Measurements from ENCODE around the gene ELL2. TPM values are rescaled to one million over a fixed set of nuclear protein-coding genes. Genes with fewer than 3 reads are reported as not detected.

Gene ELL2
- polyA plus RNA-seq (ENCODE audit: low read depth in 6 of 6): 10 to 100 TPM in 1 of 6 donors, 1 to 10 TPM in 5; 6.3 to 10.1 (median 8.3) TPM

DNA sequence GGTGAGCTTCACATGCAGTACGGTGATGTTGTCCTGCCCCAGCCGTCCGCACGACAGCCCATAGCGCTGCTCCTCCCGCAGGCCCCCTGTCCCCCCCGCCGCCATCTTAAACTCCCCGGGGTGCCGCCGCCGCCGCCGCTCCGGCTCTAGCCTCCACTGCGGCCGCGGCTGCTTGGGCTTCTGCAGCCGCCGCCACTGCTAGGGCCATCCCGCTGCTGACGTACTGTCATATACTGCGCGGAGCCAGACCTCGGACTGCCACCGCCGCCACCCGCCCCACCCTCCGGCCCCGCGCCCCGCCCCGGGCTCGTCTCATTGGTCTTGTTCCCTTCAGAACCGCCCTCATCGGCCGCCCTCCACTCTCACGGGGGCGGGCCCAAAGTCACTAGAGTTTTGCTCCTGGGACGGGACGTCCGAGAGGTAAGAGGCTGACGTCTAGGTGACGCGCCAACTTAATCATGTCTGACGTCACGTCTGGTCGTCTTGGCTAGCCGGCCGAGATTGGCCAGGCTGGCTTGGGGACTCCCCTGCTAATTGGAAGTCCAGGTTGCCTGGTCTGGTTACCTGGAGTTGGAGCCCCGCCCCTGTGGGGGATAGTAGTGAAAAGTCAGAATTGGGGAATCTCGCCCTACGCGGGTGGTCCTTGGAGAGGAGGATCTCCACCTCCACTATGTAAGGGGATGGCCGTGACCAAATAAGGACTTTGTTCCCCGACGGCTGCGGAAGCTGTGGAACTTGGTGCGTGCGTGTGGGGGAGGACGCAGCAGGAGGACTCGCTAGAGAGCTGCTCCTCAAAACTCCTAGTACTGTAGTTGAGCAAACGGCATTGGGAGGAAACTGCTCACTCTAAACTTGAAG lies at the start of gene ELL2:
TSS of gene ELL2 (minus strand) at position 235 of the 858 bp plus-strand sequence. CDS start at position 105, 130 bp downstream.
- ATAC-seq (ENCODE audit: low read depth in 2 of 2): peak; percentile 75

DNA sequence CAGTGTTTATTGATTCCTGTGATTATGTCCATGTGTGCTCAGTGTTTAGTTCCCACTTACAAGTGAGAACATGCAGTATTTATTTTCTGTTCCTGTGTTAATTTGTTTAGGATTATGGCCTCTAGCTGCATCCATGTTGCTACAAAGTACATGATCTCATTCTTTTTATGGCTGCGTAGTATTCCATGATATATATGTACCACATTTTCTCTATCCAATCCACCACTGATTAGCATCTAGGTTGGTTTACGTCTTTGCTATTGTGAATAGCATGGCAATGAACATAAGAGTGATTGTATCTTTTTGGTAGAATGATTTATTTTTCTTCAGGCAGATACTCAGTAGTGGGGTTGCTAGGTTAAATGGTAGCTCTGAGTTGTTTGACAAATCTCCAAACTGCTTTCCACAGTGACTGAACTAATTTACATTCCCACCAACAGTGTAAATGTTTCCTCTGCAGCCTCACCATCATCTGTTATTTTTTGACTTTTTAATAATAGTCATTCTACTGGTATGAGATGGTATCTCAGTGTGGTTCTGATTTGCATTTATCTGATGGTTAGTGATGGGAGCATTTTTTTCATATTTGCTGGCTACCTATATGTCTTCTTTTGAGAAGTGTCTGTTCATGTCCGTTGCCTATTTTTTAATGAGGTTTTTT lies 47.5 kb upstream of the ELL2 start:
- no peaks in the 10 kb centered on the region for H3K27me3 Mint-ChIP-seq
- H3K27ac Mint-ChIP-seq: no peak overlapping the region
- DNase-seq (no peak), ATAC-seq (ENCODE audit: low read depth in 2 of 2) (no peak)
- peaks cover 0 to 21% (median 8%) of the 10 kb centered on the region in 7 donors for H3K9me3 Mint-ChIP-seq
- peaks cover 0 to 5% of the 10 kb centered on the region in 2 donors for H3K36me3 Mint-ChIP-seq
- H3K4me1 Mint-ChIP-seq: no peaks in the 10 kb centered on the region
- H3K4me3 Mint-ChIP-seq: no peak overlapping the region

More for the DNA sequence above, at the start of gene ELL2:
- no peaks in the 10 kb centered on the region for H3K36me3 Mint-ChIP-seq
- H3K4me3 Mint-ChIP-seq: peak within 1 kb of the TSS; percentile 95 to 100 (median 99)
- peak; percentile 98 for DNase-seq
- peaks cover 34 to 38% (median 37%) of the 10 kb centered on the region in 3 donors for H3K4me1 Mint-ChIP-seq
- peaks cover 0 to 4% (median 0%) of the 10 kb centered on the region in 3 donors for H3K27me3 Mint-ChIP-seq
- H3K9me3 Mint-ChIP-seq: peaks cover 0 to 4% (median 0%) of the 10 kb centered on the region in 7 donors
- H3K27ac Mint-ChIP-seq: peak within 1 kb of the TSS; percentile 99 to 100 (median 99)

DNA sequence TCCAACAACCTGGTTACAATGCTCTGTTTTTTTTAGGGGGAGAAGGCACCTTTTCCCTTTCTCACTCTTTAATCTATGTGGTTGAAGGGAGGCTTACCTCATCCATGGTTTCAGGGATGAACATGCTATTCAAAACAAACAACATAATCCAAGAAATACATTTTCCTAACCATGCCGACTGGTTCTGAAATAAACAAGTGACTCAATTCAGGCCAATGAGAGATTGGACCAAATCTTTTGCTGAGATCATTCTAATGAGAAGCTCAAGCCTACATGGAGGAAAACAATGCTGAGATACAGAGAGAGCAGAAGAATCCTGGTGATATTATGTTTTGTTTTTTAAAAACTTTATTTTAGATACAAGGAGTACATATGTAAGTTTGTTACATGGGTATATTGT lies 46.8 kb upstream of the ELL2 start:
- peaks cover 0 to 10% of the 10 kb centered on the region in 2 donors for H3K36me3 Mint-ChIP-seq
- no peak for ATAC-seq (ENCODE audit: low read depth in 2 of 2)
- H3K4me1 Mint-ChIP-seq: no peaks in the 10 kb centered on the region
- H3K27me3 Mint-ChIP-seq: no peaks in the 10 kb centered on the region
- H3K27ac Mint-ChIP-seq: no peak overlapping the region
- DNase-seq: no peak
- H3K4me3 Mint-ChIP-seq: no peak overlapping the region
- peaks cover 0 to 21% (median 8%) of the 10 kb centered on the region in 7 donors for H3K9me3 Mint-ChIP-seq

DNA sequence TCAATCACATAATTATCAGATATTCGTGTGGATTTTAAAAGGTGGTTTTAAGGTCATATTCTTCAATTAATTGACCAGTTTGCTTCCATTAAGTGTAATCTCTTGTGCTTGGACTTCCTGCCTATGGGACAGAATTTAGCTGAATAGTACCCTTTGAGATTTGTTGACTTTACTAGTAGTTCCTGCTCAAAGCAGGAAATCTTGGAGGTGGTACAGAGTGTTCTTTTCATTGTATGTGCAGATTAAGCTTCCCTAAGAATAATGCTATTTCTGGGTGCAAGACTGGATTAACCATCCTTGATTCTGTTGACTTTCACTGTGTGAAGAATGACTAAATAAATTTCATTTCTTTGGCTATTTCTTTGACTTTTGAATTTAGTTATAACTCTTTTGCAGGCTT lies 45.4 kb upstream of the ELL2 start:
- H3K36me3 Mint-ChIP-seq: peaks cover 0 to 10% of the 10 kb centered on the region in 2 donors
- DNase-seq (no peak), ATAC-seq (ENCODE audit: low read depth in 2 of 2) (no peak)
- no peak overlapping the region for H3K4me3 Mint-ChIP-seq
- no peak overlapping the region for H3K27ac Mint-ChIP-seq
- no peaks in the 10 kb centered on the region for H3K27me3 Mint-ChIP-seq
- H3K9me3 Mint-ChIP-seq: peaks cover 0 to 21% (median 4%) of the 10 kb centered on the region in 7 donors
- H3K4me1 Mint-ChIP-seq: no peaks in the 10 kb centered on the region

DNA sequence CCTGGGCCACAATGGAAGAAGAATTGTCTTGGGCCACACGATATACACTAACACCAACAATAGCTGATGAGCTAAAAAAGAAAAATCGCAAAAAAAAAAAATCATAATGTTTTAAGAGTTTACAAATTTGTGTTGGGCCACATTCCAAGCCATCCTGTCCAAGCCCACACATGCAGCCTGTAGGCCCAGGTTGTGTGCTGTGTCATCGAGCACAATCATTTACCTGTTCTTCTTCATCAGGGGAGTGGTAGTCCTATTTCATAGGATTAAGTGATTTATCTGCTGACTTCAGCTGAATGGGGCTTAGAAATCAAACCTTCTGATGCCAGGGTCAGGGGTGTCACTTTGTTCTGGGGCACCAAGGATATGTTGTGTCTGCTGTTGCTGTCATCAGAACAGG lies 44.6 kb upstream of the ELL2 start:
- H3K27me3 Mint-ChIP-seq: no peaks in the 10 kb centered on the region
- ATAC-seq (ENCODE audit: low read depth in 2 of 2): no peak
- no peaks in the 10 kb centered on the region for H3K4me1 Mint-ChIP-seq
- no peak overlapping the region for H3K27ac Mint-ChIP-seq
- peaks cover 0 to 10% of the 10 kb centered on the region in 2 donors for H3K36me3 Mint-ChIP-seq
- H3K4me3 Mint-ChIP-seq: no peak overlapping the region
- no peak for DNase-seq
- H3K9me3 Mint-ChIP-seq: peaks cover 0 to 21% (median 4%) of the 10 kb centered on the region in 7 donors

DNA sequence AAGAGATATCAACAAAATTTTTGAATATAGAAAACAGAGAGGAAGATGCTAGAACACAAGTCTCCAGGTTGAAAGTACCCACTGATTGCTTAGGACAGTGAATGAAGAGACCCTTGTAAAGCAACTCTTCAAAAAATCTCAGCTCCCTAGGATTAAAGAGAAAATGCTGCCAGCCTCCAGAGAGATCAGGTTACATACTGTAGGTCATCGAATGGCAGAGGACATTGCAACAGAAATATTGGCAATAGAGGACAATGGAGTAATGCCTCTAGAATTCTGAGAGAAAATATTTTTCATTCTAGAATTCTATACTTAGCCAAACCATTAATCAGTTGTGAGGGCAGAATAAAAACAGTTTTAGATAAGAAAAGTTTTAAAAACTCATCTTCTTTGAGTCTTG lies 43.1 kb upstream of the ELL2 start:
- Mint-ChIP-seq H3K27me3 (peaks cover 0 to 5% (median 0%) of the 10 kb centered on the region in 3 donors), H3K27ac (no peak overlapping the region), H3K9me3 (peaks cover 0 to 18% (median 4%) of the 10 kb centered on the region in 7 donors)

DNA sequence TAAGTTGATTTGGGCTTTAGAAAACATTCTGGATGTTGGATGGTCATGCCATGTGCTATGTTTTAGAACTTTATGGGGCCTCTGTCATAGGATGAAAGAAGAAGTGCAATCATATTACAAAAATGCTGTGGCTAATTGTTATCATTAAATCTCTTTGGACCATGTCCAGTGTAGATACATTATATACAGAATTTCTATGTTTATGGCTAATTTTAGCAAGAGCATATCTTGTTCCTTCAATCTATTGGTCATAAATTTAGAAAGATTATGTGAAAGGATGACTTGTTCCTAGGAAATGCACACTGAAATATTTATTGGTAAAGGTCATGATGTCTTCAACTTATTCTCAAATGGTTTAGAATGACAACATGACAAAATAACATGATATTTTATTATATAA lies 42.4 kb upstream of the ELL2 start:
- Mint-ChIP-seq H3K27ac (no peak overlapping the region), H3K4me3 (no peak overlapping the region), H3K27me3 (peaks cover under 1 to 5% (median 4%) of the 10 kb centered on the region in 3 donors), H3K36me3 (peaks cover 0 to 5% of the 10 kb centered on the region in 2 donors), H3K4me1 (no peaks in the 10 kb centered on the region), H3K9me3 (peaks cover 0 to 11% (median 3%) of the 10 kb centered on the region in 7 donors)
- DNase-seq: no peak
- ATAC-seq (ENCODE audit: low read depth in 2 of 2): no peak

More for the DNA sequence above, 43.1 kb upstream of the ELL2 start:
- Mint-ChIP-seq H3K4me3 (no peak overlapping the region), H3K36me3 (peaks cover 0 to 9% of the 10 kb centered on the region in 2 donors), H3K4me1 (no peaks in the 10 kb centered on the region)
- DNase-seq (no peak), ATAC-seq (ENCODE audit: low read depth in 2 of 2) (no peak)

DNA sequence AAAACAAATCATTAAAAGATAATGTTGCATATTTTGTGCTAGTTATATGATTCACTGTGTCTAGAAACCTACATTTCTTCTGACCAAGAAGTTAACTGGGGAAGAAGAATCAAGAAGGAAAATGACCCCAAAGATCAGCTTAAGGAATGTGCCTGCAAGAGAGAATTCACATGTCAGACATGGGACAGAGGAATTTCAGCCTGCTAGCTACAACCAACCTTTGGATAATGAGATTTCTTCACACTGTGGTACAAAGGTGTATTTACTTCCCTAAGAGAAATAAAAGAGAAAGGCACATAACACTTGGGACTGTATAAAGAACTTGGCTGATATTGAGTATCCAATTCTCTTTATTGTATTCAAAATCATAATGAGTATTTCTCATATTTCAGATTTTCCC lies 39.6 kb upstream of the ELL2 start:
- Mint-ChIP-seq H3K27me3 (peaks cover 5 to 10% (median 8%) of the 10 kb centered on the region in 3 donors), H3K9me3 (peaks cover 0 to 7% (median 2%) of the 10 kb centered on the region in 7 donors), H3K27ac (no peak overlapping the region), H3K4me3 (no peak overlapping the region), H3K36me3 (peaks cover 0 to 5% of the 10 kb centered on the region in 2 donors), H3K4me1 (no peaks in the 10 kb centered on the region)
- DNase-seq (no peak), ATAC-seq (ENCODE audit: low read depth in 2 of 2) (no peak)

DNA sequence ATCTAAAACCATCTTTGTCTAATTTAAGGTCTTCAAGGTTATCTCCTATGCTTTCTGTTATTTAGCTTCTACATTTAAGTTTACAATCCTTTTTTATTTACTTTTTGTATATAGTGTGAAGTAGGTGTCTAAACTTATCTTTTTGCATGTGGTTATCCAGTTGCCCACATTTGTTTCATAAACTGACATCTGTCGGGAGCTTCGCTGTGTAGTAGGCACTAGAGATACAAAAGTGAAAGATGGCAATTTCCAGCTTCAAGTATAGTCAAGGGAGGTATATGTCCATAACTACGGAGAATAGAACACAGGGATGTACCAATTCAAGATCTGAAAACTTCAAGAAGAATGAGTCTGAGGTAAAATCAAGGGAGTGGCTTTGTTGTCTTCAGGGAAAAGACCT lies 38.7 kb upstream of the ELL2 start:
- H3K36me3 Mint-ChIP-seq: peaks cover 0 to 5% of the 10 kb centered on the region in 2 donors
- ATAC-seq (ENCODE audit: low read depth in 2 of 2) (no peak), DNase-seq (no peak)
- H3K27me3 Mint-ChIP-seq: peaks cover 5 to 10% (median 8%) of the 10 kb centered on the region in 3 donors
- peaks cover 0 to 7% (median 2%) of the 10 kb centered on the region in 7 donors for H3K9me3 Mint-ChIP-seq
- H3K4me3 Mint-ChIP-seq: no peak overlapping the region
- no peaks in the 10 kb centered on the region for H3K4me1 Mint-ChIP-seq
- no peak overlapping the region for H3K27ac Mint-ChIP-seq

DNA sequence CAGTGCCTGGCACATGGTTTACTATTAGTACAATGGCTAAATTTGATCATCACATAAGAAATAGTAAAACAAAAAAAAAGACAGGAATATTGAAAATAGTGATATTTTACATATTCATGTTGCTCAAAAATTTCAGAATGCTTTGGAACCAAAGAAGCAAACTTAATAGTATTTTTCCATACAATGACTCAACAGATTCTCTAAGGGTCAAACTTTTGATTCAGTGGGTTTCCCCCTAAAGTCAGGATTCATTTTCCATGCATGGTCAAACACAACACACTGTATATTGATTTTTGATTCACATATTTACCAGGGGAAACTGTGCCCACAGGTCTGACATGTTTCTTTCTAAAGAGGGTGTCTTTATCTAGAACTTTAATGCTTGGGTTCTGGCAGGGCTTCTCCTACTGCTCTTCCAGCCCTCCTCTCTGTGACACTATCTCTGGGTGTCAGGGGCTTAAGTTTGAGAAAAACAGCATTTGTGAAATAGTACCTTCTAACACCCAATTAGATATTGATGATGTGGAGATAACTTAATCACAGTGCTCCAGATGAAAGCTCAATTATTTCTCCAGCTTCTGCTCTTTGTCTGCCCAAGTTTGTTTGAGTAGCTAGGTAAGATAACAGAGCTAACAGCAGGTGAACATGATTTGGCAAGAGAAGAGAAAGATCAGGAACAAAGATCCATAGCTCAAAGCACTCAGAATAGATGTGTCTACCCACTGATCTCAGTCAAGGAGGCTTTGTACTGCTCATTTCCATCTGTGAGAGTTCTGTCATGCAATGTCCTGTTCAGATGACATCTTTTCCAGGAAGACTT lies 35.5 kb upstream of the ELL2 start:
- DNase-seq (no peak), ATAC-seq (ENCODE audit: low read depth in 2 of 2) (no peak)
- Mint-ChIP-seq H3K4me3 (no peak overlapping the region), H3K9me3 (peaks cover 0 to 7% (median 2%) of the 10 kb centered on the region in 7 donors), H3K27ac (no peak overlapping the region), H3K4me1 (no peaks in the 10 kb centered on the region), H3K36me3 (no peaks in the 10 kb centered on the region), H3K27me3 (peaks cover 8 to 15% (median 11%) of the 10 kb centered on the region in 3 donors)

DNA sequence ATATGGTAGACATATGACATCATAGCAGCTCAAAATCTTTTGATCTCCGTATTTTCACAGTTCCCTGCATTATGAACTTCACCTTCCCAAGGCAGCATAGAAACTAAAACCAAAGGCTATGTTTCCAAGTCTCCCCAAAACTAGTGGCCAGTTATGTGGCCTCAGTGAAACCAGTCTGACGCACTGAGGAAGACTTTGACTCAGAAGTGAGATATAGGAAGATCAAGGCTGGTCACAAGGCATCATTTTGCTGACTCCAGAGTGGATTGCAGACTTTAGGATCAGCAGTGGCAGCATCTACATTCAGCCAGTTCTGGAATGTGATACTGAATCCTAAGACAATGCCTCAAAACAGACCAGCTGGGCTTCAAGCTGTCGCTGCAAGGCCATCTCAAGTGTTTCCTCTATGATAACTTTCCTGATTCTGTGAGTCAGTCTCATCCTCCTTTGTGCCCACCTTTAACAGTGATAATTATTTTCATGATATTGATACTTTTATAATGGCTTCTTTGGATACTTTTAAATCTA lies 34.4 kb upstream of the ELL2 start:
- peaks cover 8 to 16% (median 13%) of the 10 kb centered on the region in 3 donors for H3K27me3 Mint-ChIP-seq

DNA sequence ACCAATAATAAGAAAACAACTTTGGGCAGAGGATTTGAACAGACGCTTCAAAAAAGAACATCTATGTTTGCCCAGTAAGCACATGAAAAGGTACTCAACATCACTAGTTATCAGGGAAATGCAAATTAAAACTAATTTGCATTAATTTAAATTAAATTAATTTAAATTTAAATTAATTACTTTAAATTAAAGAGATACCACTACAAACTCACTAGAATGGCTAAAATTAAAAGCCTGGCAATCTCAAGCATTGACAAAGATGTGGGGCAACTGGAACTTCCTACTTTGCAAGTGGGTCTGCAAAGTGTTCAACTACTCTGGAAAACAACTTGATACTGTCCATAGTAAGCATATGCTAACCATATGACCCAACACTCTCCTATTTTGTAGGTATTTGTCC lies 32.1 kb upstream of the ELL2 start:
- peaks cover 4 to 12% (median 8%) of the 10 kb centered on the region in 3 donors for H3K27me3 Mint-ChIP-seq
- no peak overlapping the region for H3K4me3 Mint-ChIP-seq
- H3K9me3 Mint-ChIP-seq: peaks cover 0 to 6% (median under 1%) of the 10 kb centered on the region in 7 donors
- DNase-seq (no peak), ATAC-seq (ENCODE audit: low read depth in 2 of 2) (no peak)
- no peaks in the 10 kb centered on the region for H3K36me3 Mint-ChIP-seq
- H3K4me1 Mint-ChIP-seq: no peaks in the 10 kb centered on the region
- H3K27ac Mint-ChIP-seq: no peak overlapping the region

More for the DNA sequence above, 34.4 kb upstream of the ELL2 start:
- ATAC-seq (ENCODE audit: low read depth in 2 of 2) (no peak), DNase-seq (no peak)
- Mint-ChIP-seq H3K4me3 (no peak overlapping the region), H3K9me3 (peaks cover 0 to 7% (median 2%) of the 10 kb centered on the region in 7 donors), H3K36me3 (no peaks in the 10 kb centered on the region), H3K4me1 (no peaks in the 10 kb centered on the region), H3K27ac (no peak overlapping the region)

DNA sequence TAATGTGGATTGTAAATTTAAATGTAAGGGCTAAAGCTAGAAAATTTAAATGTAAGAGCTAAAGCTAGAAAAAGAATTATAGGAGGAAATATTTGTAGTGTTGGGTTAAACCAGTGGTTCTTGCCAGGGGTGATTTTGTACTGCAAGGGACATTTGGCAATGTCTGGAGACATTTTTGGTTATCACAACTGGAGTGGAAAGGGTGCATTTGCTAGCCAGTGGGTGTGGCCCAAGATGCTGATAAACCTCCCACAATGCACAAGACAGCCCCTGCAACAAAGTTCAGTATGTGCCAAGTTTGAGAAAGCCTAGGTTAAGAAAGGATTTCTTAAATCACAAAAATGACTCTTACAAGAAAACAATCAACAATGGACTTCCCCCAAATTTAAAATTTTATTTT lies 31.6 kb upstream of the ELL2 start:
- H3K4me1 Mint-ChIP-seq: no peaks in the 10 kb centered on the region
- no peak for ATAC-seq (ENCODE audit: low read depth in 2 of 2)
- no peak overlapping the region for H3K27ac Mint-ChIP-seq
- DNase-seq: no peak
- H3K27me3 Mint-ChIP-seq: peaks cover 1 to 8% (median 7%) of the 10 kb centered on the region in 3 donors
- H3K36me3 Mint-ChIP-seq: no peaks in the 10 kb centered on the region
- H3K4me3 Mint-ChIP-seq: no peak overlapping the region
- peaks cover 0 to 2% (median 0%) of the 10 kb centered on the region in 7 donors for H3K9me3 Mint-ChIP-seq
